GM10266 (cell line): ENCODE results near the gene HYPK.

ENCODE experiments used
- DNase-seq: peaks from one replicate; pipeline ENCODE4 v3.0.0; 2012; ENCODE audit errors: extremely low spot score
- TF ChIP-seq, protein P1 (sequence below): IDR thresholded peaks from 2 replicates; pipeline ENCODE4 v1.5.1; 2012; ENCODE audit warnings: mild to moderate bottlenecking, low read depth; ENCODE audit not compliant: control insufficient read depth, insufficient read depth; ENCODE audit errors: missing control alignments

The HYPK gene

DNA sequence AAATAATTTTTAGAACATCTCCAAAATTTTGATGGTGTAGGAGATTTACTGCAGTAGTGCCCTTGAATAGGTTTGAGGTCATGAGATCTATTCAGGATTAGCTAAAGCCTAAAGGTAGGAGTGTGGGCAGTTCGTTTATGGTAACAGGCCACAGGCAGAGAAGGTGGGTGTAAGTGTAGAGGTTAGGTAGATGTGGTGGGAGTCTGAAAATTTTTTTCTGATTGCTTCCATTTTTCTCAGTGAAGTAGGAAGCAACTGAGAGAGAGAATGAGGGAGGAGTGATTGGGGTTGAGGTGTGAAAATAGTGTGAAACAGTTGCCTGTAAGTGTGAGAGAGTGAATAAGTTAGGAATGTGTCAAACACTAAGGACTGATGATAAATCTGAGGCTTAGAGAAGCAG lies 21.4 kb upstream of the HYPK start:
- DNase-seq, result no peak
- TF ChIP-seq, protein P1, sequence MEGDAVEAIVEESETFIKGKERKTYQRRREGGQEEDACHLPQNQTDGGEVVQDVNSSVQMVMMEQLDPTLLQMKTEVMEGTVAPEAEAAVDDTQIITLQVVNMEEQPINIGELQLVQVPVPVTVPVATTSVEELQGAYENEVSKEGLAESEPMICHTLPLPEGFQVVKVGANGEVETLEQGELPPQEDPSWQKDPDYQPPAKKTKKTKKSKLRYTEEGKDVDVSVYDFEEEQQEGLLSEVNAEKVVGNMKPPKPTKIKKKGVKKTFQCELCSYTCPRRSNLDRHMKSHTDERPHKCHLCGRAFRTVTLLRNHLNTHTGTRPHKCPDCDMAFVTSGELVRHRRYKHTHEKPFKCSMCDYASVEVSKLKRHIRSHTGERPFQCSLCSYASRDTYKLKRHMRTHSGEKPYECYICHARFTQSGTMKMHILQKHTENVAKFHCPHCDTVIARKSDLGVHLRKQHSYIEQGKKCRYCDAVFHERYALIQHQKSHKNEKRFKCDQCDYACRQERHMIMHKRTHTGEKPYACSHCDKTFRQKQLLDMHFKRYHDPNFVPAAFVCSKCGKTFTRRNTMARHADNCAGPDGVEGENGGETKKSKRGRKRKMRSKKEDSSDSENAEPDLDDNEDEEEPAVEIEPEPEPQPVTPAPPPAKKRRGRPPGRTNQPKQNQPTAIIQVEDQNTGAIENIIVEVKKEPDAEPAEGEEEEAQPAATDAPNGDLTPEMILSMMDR, result no peak

GRCh38 chr15:43789409-43789808 lies 11.0 kb upstream of the HYPK start:
- DNase-seq, result no peak
- TF ChIP-seq, protein P1, result no peak

DNA sequence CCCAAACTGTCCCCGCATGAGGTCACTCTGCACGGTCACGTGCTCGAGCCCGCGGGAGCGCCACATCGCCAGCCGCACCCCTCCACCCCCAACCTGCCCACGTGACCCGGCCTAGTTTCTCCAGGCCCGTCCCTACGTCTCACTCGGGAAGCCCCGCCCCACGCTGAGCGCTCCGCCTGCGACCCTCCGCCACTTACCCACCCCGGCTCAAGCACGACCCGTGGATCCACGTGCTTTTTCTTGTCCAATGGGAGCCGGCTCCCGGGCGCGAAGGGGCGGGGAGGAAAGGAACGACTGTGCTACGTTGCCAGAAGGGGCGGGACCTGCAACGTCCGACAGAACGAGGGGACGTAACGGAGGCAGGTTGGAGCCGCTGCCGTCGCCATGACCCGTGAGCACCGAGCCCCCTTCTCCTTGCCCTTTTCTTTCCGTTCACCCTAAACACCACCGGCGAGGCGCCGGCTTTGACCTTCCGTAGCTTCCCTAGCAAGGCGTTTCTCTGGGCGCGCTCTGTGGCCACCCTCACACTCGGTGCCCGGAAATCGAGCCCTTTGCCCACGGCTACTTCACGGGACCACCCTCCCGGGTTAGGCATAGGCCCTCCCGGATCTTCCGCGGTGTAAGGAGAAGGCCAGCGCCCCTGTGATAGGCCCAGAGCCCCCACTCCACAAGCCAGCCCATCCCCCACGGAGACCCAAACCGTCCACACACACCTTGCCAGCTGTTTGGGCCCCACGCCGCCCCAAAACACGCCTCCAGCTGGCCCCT lies 8.2 kb upstream of the HYPK start, which contains the start of gene SERF2:
Gene SERF2, plus strand, starts transcription at position 328 of the 768 bp plus-strand sequence. Its CDS starts 57 bp downstream, at position 385.
- peak; percentile 94 for DNase-seq
- TF ChIP-seq, protein P1, result no peak

GRCh38 chr15:43792761-43793476 lies 7.5 kb upstream of the HYPK start:
- peak; percentile 36 for DNase-seq

GRCh38 chr15:43793647-43794046 lies 6.8 kb upstream of the HYPK start:
- no peak for DNase-seq
- TF ChIP-seq, protein P1, result no peak

More at GRCh38 chr15:43792761-43793476, 7.5 kb upstream of the HYPK start:
- TF ChIP-seq, protein P1, result no peak

- TF ChIP-seq, protein P1, result no peak
- no peak for DNase-seq
Measured at GRCh38 chr15:43794269-43795037, 5.9 kb upstream of the HYPK start.
